CD4-positive, alpha-beta T cell treated with Interleukin-6 at 100 ng/mL for 8 hours (primary cell): ENCODE measurements around the gene TCOF1.

Experiments used
- DNase-seq: peaks from one replicate; pipeline ENCODE4 v3.0.0-alpha.2; 2020; ENCODE audit warnings: mixed read lengths, low spot score

TCOF1 gene

DNA sequence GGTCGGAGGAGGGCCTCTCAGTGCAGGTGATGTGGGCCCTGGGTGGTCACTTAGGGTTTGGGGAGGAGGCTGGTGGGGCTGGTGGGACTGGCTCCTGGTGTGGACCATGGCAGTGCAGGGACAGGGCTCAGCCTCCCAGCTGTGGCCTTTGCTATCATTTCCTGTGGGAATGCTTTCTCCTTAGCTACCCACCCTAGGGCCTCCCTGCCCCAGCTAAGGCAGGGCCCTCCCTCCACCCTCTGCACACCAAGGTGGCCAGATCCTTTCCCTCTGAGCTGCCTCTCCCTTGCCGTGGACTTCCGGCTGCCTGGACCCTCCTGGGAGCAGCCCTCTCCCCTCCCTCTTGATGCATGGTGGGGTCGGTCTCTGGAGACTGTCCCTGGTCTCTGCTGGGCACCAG is 32.1 kb upstream of the TCOF1 start:
- no peak for DNase-seq

- DNase-seq: no peak
These were observed 30.8 kb upstream of the TCOF1 start for GRCh38 chr5:150326707-150327106.

GRCh38 chr5:150327139-150327538 is 30.4 kb upstream of the TCOF1 start:
- no peak for DNase-seq

DNA sequence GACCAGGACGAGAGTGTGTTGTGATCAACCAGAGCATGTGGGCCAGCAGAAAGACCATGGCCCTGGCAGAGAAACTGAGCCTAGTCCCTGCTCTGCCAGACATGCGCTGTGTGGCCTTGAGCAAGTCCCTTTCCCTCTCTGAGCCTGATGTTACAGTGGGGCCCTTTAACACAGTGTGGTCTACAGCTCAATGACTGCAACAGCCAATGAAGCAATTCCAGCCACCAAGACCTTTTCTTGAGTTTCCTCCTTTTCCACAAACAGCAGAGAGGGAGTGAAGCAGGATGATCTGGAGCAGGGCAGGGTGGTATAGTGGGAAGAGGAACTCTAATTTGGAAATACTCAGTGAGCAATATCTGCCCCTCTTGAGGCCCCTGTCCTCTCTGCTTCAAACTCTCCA is 29.0 kb upstream of the TCOF1 start:
- no peak for DNase-seq

- no peak for DNase-seq
These were observed 28.5 kb upstream of the TCOF1 start for GRCh38 chr5:150329038-150329437.

DNA sequence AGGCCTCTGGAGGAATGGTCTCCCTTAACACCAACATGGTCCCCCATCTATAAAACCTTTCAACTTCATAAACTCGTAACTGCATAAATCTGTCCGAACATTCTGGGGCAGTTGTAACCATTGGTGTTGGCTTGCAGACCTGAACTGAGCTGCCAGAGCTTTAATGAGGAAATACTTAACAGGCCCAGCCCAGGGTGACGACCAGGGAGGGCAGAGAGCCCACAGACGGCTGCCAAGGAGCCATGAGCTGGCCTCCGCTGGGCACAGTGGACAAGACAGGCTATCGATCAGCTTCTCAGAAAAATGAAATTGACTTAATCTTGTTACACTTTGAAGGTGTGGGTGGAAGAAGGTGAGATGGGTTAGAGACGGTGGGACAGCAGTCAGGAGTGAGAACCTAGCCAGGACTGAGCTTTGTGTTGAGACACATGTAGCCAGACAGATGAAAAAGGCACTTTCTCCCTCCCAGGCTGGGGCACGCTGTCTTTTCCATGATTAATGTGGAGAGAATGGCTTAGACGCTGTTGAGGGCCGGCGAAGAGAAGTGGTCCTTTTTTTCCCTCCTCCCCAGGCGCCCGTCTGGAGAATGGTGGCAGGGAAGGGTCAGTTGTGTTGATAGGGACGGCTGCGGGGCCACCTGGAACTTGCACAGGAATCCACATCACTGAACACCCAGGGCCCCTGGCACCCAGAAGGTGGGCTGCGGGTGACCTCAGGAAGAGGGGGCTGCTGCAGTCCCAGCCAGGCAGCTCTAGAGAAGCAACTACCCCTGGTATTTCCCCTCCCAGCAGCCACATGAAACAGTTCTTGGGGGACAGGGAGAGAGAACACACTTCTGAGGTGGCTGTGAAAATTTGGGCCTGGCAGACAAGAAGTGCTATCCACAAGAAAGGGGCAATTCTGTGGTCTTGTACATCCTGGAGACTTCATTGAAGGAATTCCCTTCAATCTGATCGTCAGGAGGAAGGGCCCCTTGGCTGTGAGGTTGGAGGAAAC is 27.3 kb upstream of the TCOF1 start:
- DNase-seq: no peak

DNA sequence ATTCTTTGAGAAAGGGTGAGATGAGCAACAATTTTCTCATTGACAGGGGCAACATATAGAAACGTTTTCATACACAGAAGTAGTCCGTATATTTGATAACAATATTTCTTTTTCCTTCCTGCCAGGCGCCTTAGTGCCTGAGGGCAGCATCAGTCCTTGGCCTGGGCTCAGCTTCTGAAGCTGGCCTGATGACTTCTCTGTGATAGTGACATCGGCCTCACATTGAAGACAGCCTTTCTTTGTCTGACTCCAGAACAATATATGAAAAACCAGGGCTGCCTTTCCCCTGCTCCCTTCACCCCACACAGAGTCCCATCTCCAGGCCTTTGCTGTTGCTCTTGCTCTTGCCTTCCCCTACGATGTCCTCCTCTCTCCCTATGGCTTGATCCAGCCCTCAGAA is 24.1 kb upstream of the TCOF1 start:
- no peak for DNase-seq

- DNase-seq: no peak
These were observed 21.7 kb upstream of the TCOF1 start for GRCh38 chr5:150335778-150336177.

DNA sequence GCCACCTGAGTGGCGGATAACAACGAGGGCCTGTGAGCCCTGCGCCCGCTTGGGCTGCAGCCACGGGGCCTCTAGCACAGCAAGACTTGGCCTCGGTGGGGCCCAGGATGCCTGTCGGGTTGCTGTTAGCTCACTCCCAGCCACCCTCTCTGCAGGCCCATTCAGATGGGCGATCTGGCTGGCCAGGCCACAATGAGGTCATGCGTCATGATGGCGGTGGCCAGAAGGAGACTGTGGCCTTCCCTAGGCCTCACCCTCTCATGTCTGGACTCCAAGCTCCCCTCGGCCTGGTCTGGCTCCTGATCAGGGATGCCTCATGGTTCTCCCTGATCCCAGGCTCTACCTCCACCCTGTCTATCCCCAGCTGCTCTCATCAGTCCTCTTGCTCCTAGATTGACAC is 19.0 kb upstream of the TCOF1 start:
- no peak for DNase-seq

GRCh38 chr5:150339165-150339564 is 18.3 kb upstream of the TCOF1 start:
- no peak for DNase-seq

- no peak for DNase-seq
These were observed 17.7 kb upstream of the TCOF1 start for GRCh38 chr5:150339841-150340240.

GRCh38 chr5:150340614-150341255 is 16.8 kb upstream of the TCOF1 start:
- no peak for DNase-seq

DNA sequence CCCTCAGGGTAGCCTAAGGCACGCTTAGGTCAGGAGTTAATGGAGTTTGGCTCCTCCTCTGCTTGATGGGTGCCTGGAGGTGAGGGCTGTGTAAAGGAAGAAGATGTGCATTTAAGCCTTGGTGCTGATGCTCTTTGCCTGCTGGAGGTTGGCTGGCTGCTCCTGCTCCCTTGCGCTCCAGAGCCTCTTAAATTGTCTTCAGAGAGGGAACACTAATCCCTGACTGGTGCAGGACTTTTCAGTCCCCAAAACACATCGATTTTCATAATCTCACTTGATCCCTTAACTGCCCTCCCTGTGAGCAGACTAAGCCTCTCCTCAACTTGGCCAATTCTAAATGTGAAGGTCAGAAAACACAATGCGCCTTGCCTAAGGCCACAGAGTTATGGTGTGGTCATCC is 16.2 kb upstream of the TCOF1 start:
- no peak for DNase-seq

DNA sequence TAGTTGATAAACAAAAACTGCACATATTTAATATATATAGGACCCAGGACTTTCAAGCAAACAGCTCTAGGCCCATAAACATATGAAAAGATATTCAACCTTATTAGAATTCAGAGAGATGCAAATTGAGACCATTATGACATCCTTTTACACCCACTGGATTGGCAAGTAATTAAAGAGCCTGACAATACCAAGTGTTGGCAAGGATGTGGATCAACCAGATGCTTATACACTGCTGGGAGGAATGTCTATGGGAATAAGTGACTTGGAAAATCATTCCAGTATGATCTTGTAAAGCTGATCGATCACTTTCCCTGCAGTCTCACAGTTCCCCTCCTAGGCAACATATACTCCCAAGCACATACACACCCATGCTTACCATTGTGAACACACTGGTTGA is 15.5 kb upstream of the TCOF1 start:
- DNase-seq: no peak

DNA sequence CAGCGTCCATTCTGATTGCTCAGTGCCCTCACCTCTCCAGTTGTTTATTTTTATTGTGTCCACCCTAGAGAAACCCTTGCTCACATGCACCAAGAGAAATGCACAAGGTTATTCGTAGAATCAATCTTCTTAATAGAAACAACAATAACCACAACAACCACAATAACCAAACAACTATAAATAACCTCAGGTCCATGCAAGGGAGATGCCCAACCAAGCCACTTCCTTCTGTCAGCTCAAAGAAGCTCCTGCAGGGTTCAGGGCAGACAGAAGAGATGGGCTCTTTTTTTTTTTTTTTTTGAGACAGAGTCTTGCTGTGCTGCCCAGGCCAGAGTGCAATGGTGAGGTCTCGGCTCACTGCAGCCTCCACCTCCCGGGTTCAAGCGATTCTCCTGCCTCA is 14.9 kb upstream of the TCOF1 start:
- no peak for DNase-seq

DNA sequence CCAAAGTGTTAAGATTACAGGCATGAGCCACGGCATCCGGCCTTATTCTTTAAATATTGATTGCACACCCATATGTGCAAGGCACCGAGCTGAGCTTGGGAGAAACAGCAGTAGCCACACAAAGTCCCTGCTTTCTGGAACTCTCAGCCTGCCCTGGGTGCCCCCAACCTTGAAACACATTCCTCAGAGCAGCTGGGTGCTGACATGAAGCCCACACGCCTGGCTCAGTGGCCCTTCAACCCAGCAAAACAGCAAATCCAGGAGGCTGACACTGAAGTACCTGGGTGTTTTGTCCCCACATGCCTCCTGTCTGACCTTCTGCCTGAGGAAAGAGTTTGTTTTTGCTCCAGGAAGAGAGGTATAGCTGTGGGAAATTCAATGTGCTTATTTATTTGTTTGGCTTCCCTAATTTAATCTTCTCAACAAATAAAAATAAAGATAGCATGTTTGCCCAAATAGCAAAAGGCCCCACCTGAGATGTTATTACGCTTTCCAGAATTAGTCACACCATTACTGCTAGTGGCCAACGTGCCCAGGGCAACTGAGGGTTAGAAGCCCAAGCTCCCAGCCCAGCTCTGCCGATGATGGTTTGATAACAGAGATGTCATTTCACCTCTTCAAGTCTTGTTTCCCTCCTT is 13.4 kb upstream of the TCOF1 start:
- no peak for DNase-seq

DNA sequence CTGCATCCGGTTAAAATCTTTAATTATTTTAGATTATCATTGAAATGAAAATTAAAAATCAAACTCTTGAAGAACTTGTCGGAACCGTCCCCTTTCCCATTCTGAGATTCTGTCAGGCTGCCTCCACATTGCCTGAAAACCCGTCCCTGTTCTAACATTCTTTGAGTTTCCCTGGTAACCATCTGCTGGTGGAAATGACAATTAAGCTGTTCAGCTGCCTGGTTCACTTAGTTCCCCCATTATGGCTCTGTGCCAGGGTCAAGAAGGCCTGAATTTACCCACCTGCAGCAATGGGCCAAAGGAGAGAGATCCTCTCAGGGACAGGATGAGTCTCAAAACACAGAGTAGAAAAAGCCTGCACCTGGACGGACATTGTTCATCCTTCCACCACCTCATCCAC is 11.8 kb upstream of the TCOF1 start:
- DNase-seq: no peak

GRCh38 chr5:150346592-150346991 is 10.9 kb upstream of the TCOF1 start:
- no peak for DNase-seq

GRCh38 chr5:150347003-150347402 is 10.5 kb upstream of the TCOF1 start:
- no peak for DNase-seq

DNA sequence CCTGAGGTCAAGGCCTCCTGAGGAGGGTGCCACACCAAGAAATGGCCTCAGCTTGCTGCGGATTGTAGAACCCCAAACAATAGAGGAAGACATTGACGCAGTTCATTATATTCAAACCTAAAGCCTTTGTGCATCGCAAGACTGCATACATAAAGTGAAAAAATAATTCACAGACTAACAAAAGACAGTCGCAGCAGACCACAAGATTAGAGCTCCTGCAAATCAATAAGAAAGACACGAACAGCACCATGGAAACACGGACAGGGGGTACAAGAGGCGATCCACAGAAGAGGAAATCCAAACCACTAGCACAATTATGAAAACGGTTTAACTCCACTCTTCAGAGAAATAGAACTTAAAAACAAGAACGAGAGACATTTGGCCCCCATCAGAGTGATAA is 10.0 kb upstream of the TCOF1 start:
- no peak for DNase-seq

- no peak for DNase-seq
These were observed 7.7 kb upstream of the TCOF1 start for GRCh38 chr5:150349681-150350275.

- peak; percentile 40 for DNase-seq
These were observed 6.8 kb upstream of the TCOF1 start for GRCh38 chr5:150350524-150351344.
